H9 (cell line): Measurements from ENCODE around the gene CEP41. TPM values are rescaled to one million over a fixed set of nuclear protein-coding genes. Genes with fewer than 3 reads are reported as not detected.

Experiments
- DNase-seq: peaks from one replicate; pipeline ENCODE4 v3.0.0-alpha.2; 2017
- H2AFZ ChIP-seq: one replicate; pipeline ENCODE4 v1.6.1; 2013; ENCODE audit warnings: mild to moderate bottlenecking, low read length, control low read depth, moderate library complexity
- H2AK5ac ChIP-seq: 2 replicates; pipeline ENCODE4 v1.6.1; 2013; ENCODE audit warnings: low read length, control low read depth, mixed read lengths; ENCODE audit not compliant: insufficient read length
- H2BK120ac ChIP-seq: one replicate; pipeline ENCODE4 v1.6.1; 2013; ENCODE audit warnings: low read depth, mild to moderate bottlenecking, low read length, control low read depth, inconsistent platforms; ENCODE audit not compliant: poor library complexity, severe bottlenecking
- H2BK12ac ChIP-seq: 2 replicates; pipeline ENCODE4 v1.6.1; 2013; ENCODE audit warnings: low read length, control low read depth, mixed read lengths, low read depth; ENCODE audit not compliant: insufficient read length
- H2BK15ac ChIP-seq: 2 replicates; pipeline ENCODE4 v1.6.1; 2013; ENCODE audit warnings: low read depth, low read length, control low read depth
- H2BK20ac ChIP-seq: one replicate; pipeline ENCODE4 v1.6.1; 2013; ENCODE audit warnings: low read depth, mild to moderate bottlenecking, low read length, control low read depth, inconsistent platforms; ENCODE audit not compliant: poor library complexity, severe bottlenecking
- H2BK5ac ChIP-seq: 2 replicates; pipeline ENCODE4 v1.6.1; 2013; ENCODE audit warnings: low read length, control low read depth, mixed read lengths; ENCODE audit not compliant: insufficient read length
- H3K14ac ChIP-seq: 2 replicates; pipeline ENCODE4 v1.6.1; 2013; ENCODE audit warnings: low read length, control low read depth; ENCODE audit not compliant: insufficient read depth
- H3K18ac ChIP-seq: 2 replicates; pipeline ENCODE4 v1.6.1; 2013; ENCODE audit warnings: low read depth, mild to moderate bottlenecking, mixed read lengths, low read length, control low read depth; ENCODE audit not compliant: insufficient read length
- H3K23ac ChIP-seq: 2 replicates; pipeline ENCODE4 v1.6.1; 2013; ENCODE audit warnings: low read length, control low read depth, mixed read lengths, low read depth; ENCODE audit not compliant: insufficient read length
- H3K23me2 ChIP-seq: 2 replicates; pipeline ENCODE4 v1.6.1; 2013; ENCODE audit warnings: low read depth, mild to moderate bottlenecking, mixed read lengths, low read length, control low read depth; ENCODE audit not compliant: insufficient read length, poor library complexity, severe bottlenecking
- H3K27ac ChIP-seq: 2 replicates; pipeline ENCODE4 v1.5.1; 2013; ENCODE audit warnings: low read length, control low read depth, mixed read lengths, low read depth; ENCODE audit not compliant: insufficient read length
- H3K27me3 ChIP-seq: 2 replicates; pipeline ENCODE4 v1.6.1; 2013; ENCODE audit warnings: low read length, control low read depth, inconsistent platforms; ENCODE audit not compliant: insufficient read depth
- H3K4ac ChIP-seq: 2 replicates; pipeline ENCODE4 v1.6.1; 2013; ENCODE audit warnings: low read depth, mild to moderate bottlenecking, control low read depth, inconsistent platforms, low read length, moderate library complexity
- H3K4me1 ChIP-seq: 2 replicates; pipeline ENCODE4 v1.6.1; 2013; ENCODE audit warnings: low read length, control low read depth, inconsistent platforms; ENCODE audit not compliant: insufficient read depth
- H3K4me2 ChIP-seq: 2 replicates; pipeline ENCODE4 v1.6.1; 2013; ENCODE audit warnings: low read length, control low read depth, mixed read lengths; ENCODE audit not compliant: insufficient read length, insufficient read depth
- H3K56ac ChIP-seq: 2 replicates; pipeline ENCODE4 v1.6.1; 2013; ENCODE audit warnings: low read depth, mild to moderate bottlenecking, mixed read lengths, low read length, control low read depth; ENCODE audit not compliant: insufficient read length
- H3K79me1 ChIP-seq: 2 replicates; pipeline ENCODE4 v1.6.1; 2013; ENCODE audit warnings: low read depth, mild to moderate bottlenecking, moderate library complexity, low read length, control low read depth, inconsistent platforms; ENCODE audit not compliant: insufficient read depth, poor library complexity, severe bottlenecking
- H3K79me2 ChIP-seq: 2 replicates; pipeline ENCODE4 v1.6.1; 2013; ENCODE audit warnings: low read length, control low read depth, inconsistent platforms; ENCODE audit not compliant: insufficient read depth
- H3K9ac ChIP-seq: 2 replicates; pipeline ENCODE4 v1.6.1; 2013; ENCODE audit warnings: low read length, control low read depth, mixed read lengths; ENCODE audit not compliant: insufficient read length; ENCODE audit errors: extremely low read depth
- H3K9me3 ChIP-seq: one replicate; pipeline ENCODE4 v1.6.1; 2013; ENCODE audit warnings: low read depth, low read length, inconsistent platforms; ENCODE audit not compliant: control insufficient read depth
- H3T11ph ChIP-seq: one replicate; pipeline ENCODE4 v1.6.1; 2013; ENCODE audit warnings: mild to moderate bottlenecking, low read length, control low read depth, inconsistent platforms
- H4K20me1 ChIP-seq: one replicate; pipeline ENCODE4 v1.6.1; 2013; ENCODE audit not compliant: control insufficient read depth, insufficient read length, insufficient read depth
- H4K5ac ChIP-seq: 2 replicates; pipeline ENCODE4 v1.6.1; 2013; ENCODE audit warnings: low read depth, mild to moderate bottlenecking, mixed read lengths, low read length, control low read depth; ENCODE audit not compliant: insufficient read length
- H4K8ac ChIP-seq: replicated peaks from 2 replicates; pipeline ENCODE4 v1.6.1; 2013; ENCODE audit warnings: low read length, control low read depth, mixed read lengths, low read depth; ENCODE audit not compliant: insufficient read length
- H4K91ac ChIP-seq: 2 replicates; pipeline ENCODE4 v1.6.1; 2013; ENCODE audit warnings: low read depth, mild to moderate bottlenecking, moderate library complexity, mixed read lengths, low read length, control low read depth; ENCODE audit not compliant: insufficient read length
- H3K27ac Mint-ChIP-seq, 3 experiments: 2 replicates in 2 of 3; 3 replicates in 1 of 3; pipeline ENCODE4 v1.8.0; 2020 to 2021; ENCODE audit warnings: mixed read lengths in 3 of 3, mild to moderate bottlenecking in 1 of 3, moderate library complexity in 1 of 3
- H3K27me3 Mint-ChIP-seq: 2 replicates; pipeline ENCODE4 v1.8.0; 2021; ENCODE audit warnings: low read depth, mild to moderate bottlenecking, moderate library complexity, mixed read lengths
- H3K36me3 Mint-ChIP-seq, 3 experiments: 2 replicates in 2 of 3; 3 replicates in 1 of 3; pipeline ENCODE4 v1.8.0; 2020 to 2021; ENCODE audit warnings: low read depth in 3 of 3, mixed read lengths in 3 of 3; ENCODE audit not compliant: insufficient read depth in 1 of 3
- H3K4me1 Mint-ChIP-seq, 2 experiments: 2 replicates each; pipeline ENCODE4 v1.8.0; 2020; ENCODE audit warnings: mixed read lengths in 2 of 2
- H3K4me3 Mint-ChIP-seq, 2 experiments: 2 replicates in 1 of 2; 3 replicates in 1 of 2; pipeline ENCODE4 v1.8.0; 2020 to 2021; ENCODE audit warnings: mild to moderate bottlenecking in 2 of 2, mixed read lengths in 2 of 2, moderate library complexity in 1 of 2
- H3K9me3 Mint-ChIP-seq, 2 experiments: 2 replicates in 1 of 2; 3 replicates in 1 of 2; pipeline ENCODE4 v1.8.0; 2020; ENCODE audit warnings: mild to moderate bottlenecking in 2 of 2, mixed read lengths in 2 of 2, moderate library complexity in 1 of 2
- CTCF ChIP-seq: fragments of 200-600 bp; sonication (generic); conservative IDR thresholded peaks from 3 replicates; pipeline ENCODE4 v1.8.0; 2021; ENCODE audit warnings: antibody characterized with exemption, mild to moderate bottlenecking
- WGBS: extraction: QIAGEN DNeasy Blood & Tissue Kit; methylation state at CpG from one replicate; pipeline ENCODE4 v1.1.7; 2013; ENCODE audit warnings: missing lambda C conversion rate, low lambda C conversion rate, mixed read lengths; ENCODE audit not compliant: insufficient read length; ENCODE audit errors: extremely low coverage; 5-methylcytosine and 5-hydroxymethylcytosine counted together
- total RNA-seq: library from RNA; stranded (reverse); gene quantifications from 2 replicates; pipeline ENCODE4 v1.2.1, GENCODE V29; 2021

The CEP41 gene
- total RNA-seq, 1 experiment from 2014 or later, result 9.7 TPM

DNA sequence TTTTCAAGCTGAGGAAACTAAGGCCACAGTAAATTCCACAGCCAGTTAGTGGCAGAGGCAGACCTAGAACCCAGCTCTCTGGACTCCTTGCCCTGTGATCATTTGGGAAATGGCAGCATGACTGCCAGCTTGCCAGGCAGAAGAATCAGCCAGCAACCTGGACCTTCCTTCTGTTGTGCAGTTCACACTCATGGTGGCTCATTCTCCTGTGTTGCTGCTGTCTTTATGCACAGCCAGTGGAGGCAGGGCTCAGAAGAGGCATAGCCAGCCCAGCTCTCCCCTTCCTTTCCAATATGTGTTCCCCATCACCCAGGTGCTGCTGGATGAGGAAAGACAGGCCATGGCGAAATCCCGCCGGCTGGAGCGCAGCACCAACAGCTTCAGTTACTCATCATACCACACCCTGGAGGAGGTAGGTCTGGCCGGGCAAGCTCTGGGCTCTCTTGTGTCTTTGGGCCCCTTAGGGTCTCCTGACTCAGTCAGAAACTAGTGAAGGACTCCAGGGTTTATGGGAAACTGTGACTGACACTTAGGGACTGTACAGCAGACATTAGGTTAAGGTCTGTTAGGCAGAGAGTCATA lies 81.4 kb downstream of the CEP41 start:
- Histone ChIP-seq H3K18ac (no peak overlapping the region), H4K20me1 (no peaks in the 10 kb centered on the region), H3K9me3 (no peaks in the 10 kb centered on the region), H3K9ac (no peak overlapping the region), H2AFZ (no peak overlapping the region), H3K79me1 (no peaks in the 10 kb centered on the region), H3K79me2 (no peaks in the 10 kb centered on the region), H3K27me3 (no peaks in the 10 kb centered on the region), H2AK5ac (no peak overlapping the region), H3K23me2 (no peaks in the 10 kb centered on the region), H2BK5ac (no peak overlapping the region), H4K8ac (no peak overlapping the region), H3K56ac (no peak overlapping the region), H2BK20ac (no peak overlapping the region), H4K91ac (no peak overlapping the region), H3K4me2 (no peak overlapping the region), H3K23ac (no peak overlapping the region), H2BK12ac (no peak overlapping the region), H3K27ac (no peak overlapping the region), H2BK15ac (no peak overlapping the region), H3K14ac (no peak overlapping the region), H4K5ac (no peak overlapping the region), H3T11ph (no peak overlapping the region), H3K4me1 (peaks cover 7% of the 10 kb centered on the region; the same call in 1 of the 2 replicates), H3K4ac (no peak overlapping the region), H2BK120ac (no peak overlapping the region)
- Mint-ChIP-seq H3K4me1 (peaks cover 11 to 12% of the 10 kb centered on the region in 2 experiments), H3K36me3 (peaks cover 0 to 8% (median 2%) of the 10 kb centered on the region in 3 experiments; a peak in 3 of 7 replicates), H3K9me3 (peaks cover 6 to 7% of the 10 kb centered on the region in 2 experiments; a peak in 4 of 5 replicates), H3K27me3 (peaks cover 2% of the 10 kb centered on the region; the same call in 1 of the 2 replicates), H3K4me3 (no peak overlapping the region), H3K27ac (no peak overlapping the region)
- DNase-seq, result no peak
- no CpG with 5 or more reads among the region's 5 CpGs for WGBS
- TF ChIP-seq CTCF, result no peak
